Measurements from ENCODE around the gene PPM1A.

- TF ChIP-seq EZH2 (IDR thresholded peaks at IDR 0.05; ENCODE audit: borderline replicate concordance, low read length) (no peak), CTCF (IDR thresholded peaks at IDR 0.05; ENCODE audit: low read length) (no peak)
These were observed 52.7 kb downstream of the PPM1A start for GRCh38 chr14:60301685-60302084.

Measured in OCI-LY1 (cell line).